Effector memory CD4-positive, alpha-beta T cell (primary cell): ENCODE results near the gene LIME1.
A peak's percentile ranks its signal among the peaks of the same experiment; 100 is the strongest.

Experiments used
- DNase-seq, 3 donors: peaks; one replicate each; pipeline ENCODE4 v3.0.0-alpha.2; 2020
- H3K27ac ChIP-seq: 2 replicates; pipeline ENCODE4 v1.7.0; 2013; ENCODE audit warnings: mild to moderate bottlenecking, low read length, moderate library complexity; ENCODE audit not compliant: insufficient read depth, poor library complexity, severe bottlenecking
- H3K27me3 ChIP-seq: replicated peaks from 2 replicates; pipeline ENCODE4 v1.7.0; 2013; ENCODE audit warnings: mild to moderate bottlenecking, low read length; ENCODE audit not compliant: insufficient read depth, control insufficient read depth, poor library complexity, severe bottlenecking
- H3K36me3 ChIP-seq: 2 replicates; pipeline ENCODE4 v1.7.0; 2013; ENCODE audit warnings: mild to moderate bottlenecking, low read length, moderate library complexity; ENCODE audit not compliant: control insufficient read depth, insufficient read depth
- H3K4me1 ChIP-seq: 2 replicates; pipeline ENCODE4 v1.7.0; 2013; ENCODE audit warnings: low read length, mild to moderate bottlenecking; ENCODE audit not compliant: control insufficient read depth, insufficient read depth, poor library complexity, severe bottlenecking
- H3K4me3 ChIP-seq: 2 replicates; pipeline ENCODE4 v1.7.0; 2013; ENCODE audit warnings: low read length, low read depth, mild to moderate bottlenecking; ENCODE audit not compliant: insufficient read depth, poor library complexity, severe bottlenecking
- H3K9me3 ChIP-seq: 2 replicates; pipeline ENCODE4 v1.7.0; 2013; ENCODE audit warnings: mild to moderate bottlenecking, low read length, moderate library complexity; ENCODE audit not compliant: control insufficient read depth

The LIME1 gene

GRCh38 chr20:63745961-63746731 lies 9.7 kb downstream of the LIME1 start:
- Histone ChIP-seq H3K36me3 (peaks cover 24% of the 10 kb centered on the region), H3K4me1 (peaks cover 18% of the 10 kb centered on the region), H3K27me3 (no peaks in the 10 kb centered on the region), H3K4me3 (no peak overlapping the region), H3K27ac (no peak overlapping the region), H3K9me3 (no peaks in the 10 kb centered on the region)
- no peak for DNase-seq

DNA sequence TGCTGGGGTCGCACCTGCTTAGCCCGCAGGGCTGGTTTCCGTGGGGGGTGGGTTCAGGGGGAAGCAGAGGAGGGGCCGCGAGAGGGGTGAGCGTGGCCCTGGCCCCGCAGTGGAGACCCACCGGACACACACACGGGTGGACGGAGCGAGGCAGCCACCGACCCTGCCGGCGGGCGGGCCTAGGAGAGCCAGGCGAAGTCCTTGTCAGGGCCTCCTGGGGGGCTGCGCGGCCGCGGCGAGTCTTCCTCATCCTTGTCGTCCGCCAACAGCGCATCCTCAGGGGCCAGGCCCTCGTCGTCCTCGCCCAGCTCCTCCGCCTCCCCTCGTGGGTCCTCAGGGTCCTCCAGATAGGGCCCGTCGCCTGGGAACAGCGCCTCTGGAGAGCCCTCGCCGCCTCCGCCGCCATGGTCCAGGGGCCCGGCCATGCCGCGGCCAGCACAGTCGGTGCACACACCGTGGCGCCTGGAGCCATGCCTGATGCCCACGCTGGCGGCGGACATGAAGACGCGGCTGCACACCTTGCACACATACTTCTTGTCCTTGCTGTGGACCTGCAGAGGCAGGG lies 10.4 kb downstream of the LIME1 start:
- no peaks in the 10 kb centered on the region for H3K9me3 ChIP-seq
- DNase-seq = no peak
- no peak overlapping the region for H3K4me3 ChIP-seq
- peaks cover 17% of the 10 kb centered on the region for H3K36me3 ChIP-seq
- no peak overlapping the region for H3K27ac ChIP-seq
- H3K4me1 ChIP-seq = peaks cover 22% of the 10 kb centered on the region
- H3K27me3 ChIP-seq = no peaks in the 10 kb centered on the region

DNA sequence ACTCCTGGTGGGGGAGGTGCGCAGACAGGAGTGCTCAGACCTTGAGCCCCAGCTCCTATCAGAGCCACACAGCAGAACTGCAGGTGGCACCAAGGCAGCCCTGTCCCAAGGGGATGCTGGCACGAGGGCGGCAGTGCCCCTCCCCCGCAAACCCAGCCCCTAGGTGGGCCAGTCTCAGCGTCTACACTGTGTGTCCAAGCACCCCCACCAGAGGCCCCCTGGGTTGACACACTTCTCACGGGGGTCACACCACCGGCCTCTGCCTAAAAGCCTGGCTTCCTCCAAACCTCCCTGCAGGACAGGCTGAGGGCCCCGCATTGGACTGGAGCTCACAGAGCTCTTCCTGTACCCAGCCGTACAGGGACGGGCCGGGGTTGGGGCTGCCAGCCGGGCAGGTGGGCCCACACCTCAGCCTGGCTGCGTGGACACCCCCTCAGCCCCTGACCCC lies 11.2 kb downstream of the LIME1 start:
- Histone ChIP-seq H3K4me1 (peaks cover 24% of the 10 kb centered on the region), H3K9me3 (no peaks in the 10 kb centered on the region), H3K4me3 (no peak overlapping the region), H3K27me3 (no peaks in the 10 kb centered on the region), H3K36me3 (peaks cover 9% of the 10 kb centered on the region), H3K27ac (no peak overlapping the region)
- DNase-seq = no peak

DNA sequence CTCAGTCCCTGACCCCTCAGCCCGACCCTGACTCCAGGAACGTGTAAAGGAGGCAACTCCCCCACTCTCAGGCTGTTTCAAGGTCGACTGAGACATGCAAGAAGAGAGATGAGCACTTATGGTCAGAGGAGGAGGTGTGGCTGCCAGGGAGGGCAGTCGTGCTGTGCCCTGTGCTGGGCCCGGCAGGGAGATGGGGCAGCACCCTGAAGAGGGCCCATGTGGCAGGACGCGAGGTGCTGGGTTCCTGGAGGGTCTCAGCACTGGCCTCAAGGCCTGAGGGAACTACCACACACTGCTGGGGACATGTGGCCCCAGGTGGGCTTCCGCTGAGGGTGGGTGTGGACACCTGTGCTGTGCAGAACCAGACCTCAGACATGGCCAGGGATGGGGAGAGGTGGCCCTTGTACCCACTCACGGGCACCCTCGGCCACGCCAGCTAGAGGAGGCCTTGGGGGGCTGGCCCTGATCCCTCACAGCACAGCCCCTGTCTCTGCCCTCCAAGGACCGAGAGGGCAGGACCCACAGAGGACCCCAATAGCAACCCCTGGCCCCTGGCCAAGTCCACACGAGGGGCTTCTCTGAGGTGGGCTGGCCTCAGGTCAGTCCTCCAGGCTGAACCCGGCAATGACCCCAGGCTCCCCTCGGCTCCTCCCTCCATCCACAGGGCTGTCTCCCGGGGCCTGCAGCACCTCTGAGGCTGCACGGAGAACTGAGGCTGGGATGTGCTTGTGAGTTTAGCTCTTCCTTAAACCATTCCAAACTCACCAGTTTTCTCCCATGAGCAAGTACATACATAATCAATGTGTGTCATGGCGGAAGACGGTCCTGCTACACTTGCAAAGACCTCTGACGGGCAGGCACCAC lies 11.8 kb downstream of the LIME1 start:
- no peaks in the 10 kb centered on the region for H3K9me3 ChIP-seq
- H3K4me1 ChIP-seq = peaks cover 24% of the 10 kb centered on the region
- DNase-seq = no peak
- H3K27ac ChIP-seq = no peak overlapping the region
- no peaks in the 10 kb centered on the region for H3K27me3 ChIP-seq
- H3K36me3 ChIP-seq = peaks cover 3% of the 10 kb centered on the region
- no peak overlapping the region for H3K4me3 ChIP-seq

DNA sequence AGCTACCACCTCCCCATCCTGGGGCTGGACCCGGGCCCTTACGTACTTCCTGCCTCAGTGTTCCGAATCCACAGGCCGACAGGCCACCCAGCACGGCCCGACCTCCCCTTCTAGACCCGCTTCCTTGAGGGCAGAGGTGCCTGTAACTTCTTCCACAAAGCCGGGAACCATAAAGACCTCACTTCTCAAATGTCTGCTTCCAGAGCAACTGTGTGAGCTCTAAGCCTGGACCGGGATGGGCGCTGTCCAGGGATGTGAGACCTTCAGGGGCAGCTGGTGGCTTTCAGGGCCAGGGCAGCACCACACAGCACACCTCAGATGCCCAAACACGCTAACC lies 12.4 kb downstream of the LIME1 start:
- Histone ChIP-seq H3K27me3 (no peaks in the 10 kb centered on the region), H3K4me1 (peaks cover 24% of the 10 kb centered on the region), H3K9me3 (no peaks in the 10 kb centered on the region), H3K4me3 (no peak overlapping the region), H3K27ac (no peak overlapping the region), H3K36me3 (no peaks in the 10 kb centered on the region)
- no peak for DNase-seq

DNA sequence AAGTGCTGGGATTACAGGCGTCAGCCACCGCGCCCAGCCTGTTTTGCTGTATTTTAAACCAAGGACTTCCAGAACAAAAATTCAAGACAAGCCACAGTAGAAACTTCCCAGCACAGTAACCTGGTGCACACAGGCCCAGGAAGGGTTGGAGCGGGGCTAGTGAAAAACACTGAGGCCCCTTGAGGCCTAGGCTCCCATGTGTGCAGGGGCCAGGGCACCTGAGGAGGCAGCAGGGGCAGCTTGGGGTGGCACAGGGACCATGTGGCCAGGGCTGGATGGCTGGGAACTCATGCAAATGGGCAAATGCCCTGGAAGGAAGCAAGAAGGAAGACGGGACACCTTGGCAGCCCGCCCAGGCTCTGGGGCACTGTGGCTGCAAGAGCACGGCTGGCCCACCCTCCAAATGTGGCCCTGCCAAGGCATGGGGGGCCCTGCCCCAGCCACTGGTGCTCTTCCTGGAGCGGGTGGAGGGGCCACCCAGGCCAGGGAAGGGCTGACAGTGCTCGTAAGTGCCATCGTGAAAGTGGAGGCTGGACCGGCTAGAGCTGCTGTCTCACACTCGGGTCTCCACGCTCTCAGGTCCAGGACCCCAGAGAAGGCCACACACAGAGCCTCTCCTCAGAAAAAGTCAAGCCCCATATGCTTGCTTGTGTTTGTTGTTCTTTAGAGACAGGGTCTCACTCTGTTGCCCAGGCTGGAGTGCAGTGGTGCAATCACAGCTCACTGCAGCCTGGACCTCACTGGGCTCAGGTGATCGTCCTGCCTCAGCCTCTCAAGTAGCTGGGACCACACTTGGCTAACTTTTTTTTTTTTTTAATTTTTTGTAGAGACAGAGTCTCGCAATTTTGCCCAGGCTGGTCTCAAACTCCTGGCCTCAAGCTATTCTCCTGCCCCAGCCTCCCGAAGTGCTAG lies 13.4 kb downstream of the LIME1 start:
- Histone ChIP-seq H3K27me3 (no peaks in the 10 kb centered on the region), H3K36me3 (no peaks in the 10 kb centered on the region), H3K4me3 (no peak overlapping the region), H3K9me3 (no peaks in the 10 kb centered on the region), H3K27ac (no peak overlapping the region), H3K4me1 (peaks cover 24% of the 10 kb centered on the region)
- no peak for DNase-seq

GRCh38 chr20:63750807-63751470 lies 14.5 kb downstream of the LIME1 start:
- no peaks in the 10 kb centered on the region for H3K9me3 ChIP-seq
- peaks cover 24% of the 10 kb centered on the region for H3K4me1 ChIP-seq
- peak in 2 of 3 donors; percentile 24 to 33 for DNase-seq
- no peaks in the 10 kb centered on the region for H3K36me3 ChIP-seq
- peak overlapping the region; percentile 67 for H3K27ac ChIP-seq
- peak overlapping the region; percentile 19 for H3K4me3 ChIP-seq
- no peaks in the 10 kb centered on the region for H3K27me3 ChIP-seq

GRCh38 chr20:63751471-63752271 lies 15.2 kb downstream of the LIME1 start:
- Histone ChIP-seq H3K4me3 (peak overlapping the region; percentile 19), H3K27ac (peak overlapping the region; percentile 67), H3K4me1 (peaks cover 24% of the 10 kb centered on the region), H3K36me3 (no peaks in the 10 kb centered on the region), H3K9me3 (no peaks in the 10 kb centered on the region), H3K27me3 (no peaks in the 10 kb centered on the region)
- DNase-seq = peak in 1 of 3 donors; percentile 9
